Trophoblast cell (in vitro differentiated cells and primary cell): Measurements from ENCODE around the gene PLK5.

ENCODE experiments used
- DNase-seq, 2 donors: peaks; one replicate each; pipeline ENCODE4 v3.0.0-alpha.2; 2016
- H2AFZ ChIP-seq: 2 replicates; pipeline ENCODE4 v1.6.1; 2013; ENCODE audit warnings: low read length, moderate library complexity, mild to moderate bottlenecking; ENCODE audit not compliant: insufficient read depth, poor library complexity
- H2AK5ac ChIP-seq: 2 replicates; pipeline ENCODE4 v1.6.1; 2013; ENCODE audit warnings: mild to moderate bottlenecking, low read length
- H2BK120ac ChIP-seq: 2 replicates; pipeline ENCODE4 v1.6.1; 2013; ENCODE audit warnings: low read length, mild to moderate bottlenecking, moderate library complexity; ENCODE audit not compliant: insufficient read depth, poor library complexity
- H2BK12ac ChIP-seq: 2 replicates; pipeline ENCODE4 v1.6.1; 2013; ENCODE audit warnings: mild to moderate bottlenecking, low read length, moderate library complexity
- H2BK5ac ChIP-seq: 2 replicates; pipeline ENCODE4 v1.6.1; 2013; ENCODE audit warnings: low read length, low read depth, moderate library complexity, mild to moderate bottlenecking; ENCODE audit not compliant: poor library complexity
- H3K14ac ChIP-seq: 2 replicates; pipeline ENCODE4 v1.6.1; 2013; ENCODE audit warnings: mild to moderate bottlenecking, low read length
- H3K18ac ChIP-seq: 2 replicates; pipeline ENCODE4 v1.6.1; 2013; ENCODE audit warnings: mild to moderate bottlenecking, low read length
- H3K23ac ChIP-seq: 2 replicates; pipeline ENCODE4 v1.6.1; 2013; ENCODE audit warnings: low read length
- H3K27ac ChIP-seq: 2 replicates; pipeline ENCODE4 v1.5.1; 2013; ENCODE audit warnings: low read depth, mild to moderate bottlenecking, inconsistent platforms, low read length, moderate library complexity
- H3K27me3 ChIP-seq: 2 replicates; pipeline ENCODE4 v1.6.1; 2013; ENCODE audit warnings: inconsistent platforms, mild to moderate bottlenecking, low read length, moderate library complexity; ENCODE audit not compliant: insufficient read depth
- H3K36me3 ChIP-seq, 2 experiments: 1 replicate in 1 of 2; 2 replicates in 1 of 2; pipeline ENCODE4 v1.6.1; 2013; ENCODE audit warnings: low read length in 2 of 2, mild to moderate bottlenecking in 2 of 2, moderate library complexity in 1 of 2; ENCODE audit not compliant: insufficient read depth in 2 of 2, control insufficient read depth in 1 of 2
- H3K4ac ChIP-seq: 2 replicates; pipeline ENCODE4 v1.6.1; 2013; ENCODE audit warnings: low read depth, mild to moderate bottlenecking, low read length, moderate library complexity
- H3K4me1 ChIP-seq, 2 experiments: 1 replicate in 1 of 2; 2 replicates in 1 of 2; pipeline ENCODE4 v1.6.1; 2013; ENCODE audit warnings: low read length in 2 of 2, mild to moderate bottlenecking in 2 of 2, moderate library complexity in 1 of 2; ENCODE audit not compliant: insufficient read depth in 2 of 2, control insufficient read depth in 1 of 2
- H3K4me2 ChIP-seq: 2 replicates; pipeline ENCODE4 v1.6.1; 2013; ENCODE audit warnings: inconsistent platforms, mild to moderate bottlenecking, low read length, moderate library complexity
- H3K4me3 ChIP-seq: 2 replicates; pipeline ENCODE4 v1.5.1; 2013; ENCODE audit warnings: mild to moderate bottlenecking, low read depth, low read length, inconsistent platforms
- H3K79me1 ChIP-seq: one replicate; pipeline ENCODE4 v1.6.1; 2013; ENCODE audit warnings: low read length
- H3K79me2 ChIP-seq: 2 replicates; pipeline ENCODE4 v1.6.1; 2013; ENCODE audit warnings: low read length, mild to moderate bottlenecking; ENCODE audit not compliant: control insufficient read depth, insufficient read depth, poor library complexity
- H3K9ac ChIP-seq: 2 replicates; pipeline ENCODE4 v1.6.1; 2013; ENCODE audit warnings: mild to moderate bottlenecking, low read length
- H3K9me3 ChIP-seq: 2 replicates; pipeline ENCODE4 v1.6.1; 2013; ENCODE audit warnings: low read depth, mild to moderate bottlenecking, control low read depth, inconsistent platforms, low read length; ENCODE audit not compliant: insufficient read depth
- H4K12ac ChIP-seq: 2 replicates; pipeline ENCODE4 v1.6.1; 2013; ENCODE audit warnings: low read depth, mild to moderate bottlenecking, low read length, moderate library complexity
- H4K8ac ChIP-seq: 2 replicates; pipeline ENCODE4 v1.6.1; 2013; ENCODE audit warnings: low read depth, mild to moderate bottlenecking, low read length, moderate library complexity
- H4K91ac ChIP-seq: one replicate; pipeline ENCODE4 v1.6.1; 2013; ENCODE audit warnings: low read depth, mild to moderate bottlenecking, low read length, moderate library complexity
- WGBS: extraction: QIAGEN DNeasy Blood & Tissue Kit; methylation state at CpG from one replicate; pipeline ENCODE4 v1.1.7; 2013; ENCODE audit warnings: missing lambda C conversion rate; ENCODE audit not compliant: insufficient read length, insufficient coverage; ENCODE audit errors: extremely low coverage; 5-methylcytosine and 5-hydroxymethylcytosine counted together

Gene PLK5

GRCh38 chr19:1570836-1571235 lies 47.0 kb downstream of the PLK5 start:
- Histone ChIP-seq H4K91ac (no peak overlapping the region), H3K4me1 (peaks cover 5 to 6% of the 10 kb centered on the region in 2 experiments), H3K23ac (no peak overlapping the region), H4K12ac (no peak overlapping the region), H2BK5ac (no peak overlapping the region), H3K27me3 (peaks cover 2% of the 10 kb centered on the region), H3K79me2 (peaks cover 15% of the 10 kb centered on the region), H3K36me3 (peaks cover 6 to 7% of the 10 kb centered on the region in 2 experiments), H3K9ac (no peak overlapping the region), H3K79me1 (peaks cover 14% of the 10 kb centered on the region), H2BK120ac (no peak overlapping the region), H3K4me3 (no peak overlapping the region), H3K4ac (no peak overlapping the region), H3K4me2 (no peak overlapping the region), H3K14ac (no peak overlapping the region), H3K9me3 (peaks cover 3% of the 10 kb centered on the region), H2AK5ac (no peak overlapping the region), H2AFZ (no peak overlapping the region), H2BK12ac (no peak overlapping the region), H3K27ac (no peak overlapping the region), H3K18ac (no peak overlapping the region), H4K8ac (no peak overlapping the region)
- no peak for DNase-seq
- no CpG with 5 or more reads among the region's 13 CpGs for WGBS

- Histone ChIP-seq H3K36me3 (peaks cover 6% of the 10 kb centered on the region in 2 experiments), H3K79me2 (peaks cover 10% of the 10 kb centered on the region), H4K12ac (no peak overlapping the region), H3K9me3 (peaks cover 3% of the 10 kb centered on the region), H3K14ac (no peak overlapping the region), H2BK5ac (no peak overlapping the region), H2BK12ac (no peak overlapping the region), H3K27ac (no peak overlapping the region), H2AK5ac (no peak overlapping the region), H4K91ac (no peak overlapping the region), H3K23ac (no peak overlapping the region), H4K8ac (no peak overlapping the region), H3K9ac (no peak overlapping the region), H3K18ac (no peak overlapping the region), H3K27me3 (peaks cover 2% of the 10 kb centered on the region), H3K4me3 (no peak overlapping the region), H3K79me1 (peaks cover 9% of the 10 kb centered on the region), H3K4ac (no peak overlapping the region), H2AFZ (no peak overlapping the region), H3K4me1 (peaks cover 3% of the 10 kb centered on the region in 2 experiments), H2BK120ac (no peak overlapping the region), H3K4me2 (no peak overlapping the region)
- no CpG with 5 or more reads among the region's 12 CpGs for WGBS
- no peak for DNase-seq
Measured at GRCh38 chr19:1571358-1571757, 47.5 kb downstream of the PLK5 start.

- H3K79me2 ChIP-seq, result no peaks in the 10 kb centered on the region
- no peak overlapping the region for H4K91ac ChIP-seq
- H3K4me3 ChIP-seq, result no peak overlapping the region
- WGBS, result no CpG with 5 or more reads among the region's 9 CpGs
- H3K18ac ChIP-seq, result no peak overlapping the region
- no peak overlapping the region for H2BK12ac ChIP-seq
- no peak overlapping the region for H2BK120ac ChIP-seq
- no peak overlapping the region for H3K23ac ChIP-seq
- peaks cover 3% of the 10 kb centered on the region for H3K9me3 ChIP-seq
- H2AFZ ChIP-seq, result no peak overlapping the region
- H2BK5ac ChIP-seq, result no peak overlapping the region
- H4K8ac ChIP-seq, result no peak overlapping the region
- peaks cover 3% of the 10 kb centered on the region in 2 experiments for H3K4me1 ChIP-seq
- no peaks in the 10 kb centered on the region for H3K79me1 ChIP-seq
- no peak overlapping the region for H3K4ac ChIP-seq
- peaks cover 2% of the 10 kb centered on the region for H3K27me3 ChIP-seq
- H4K12ac ChIP-seq, result no peak overlapping the region
- peak; percentile 86 to 91 for DNase-seq
- H2AK5ac ChIP-seq, result no peak overlapping the region
- no peak overlapping the region for H3K4me2 ChIP-seq
- H3K27ac ChIP-seq, result peak overlapping the region; percentile 6
- H3K14ac ChIP-seq, result no peak overlapping the region
- no peak overlapping the region for H3K9ac ChIP-seq
- peaks cover 20 to 21% of the 10 kb centered on the region in 2 experiments for H3K36me3 ChIP-seq
Measured at GRCh38 chr19:1572795-1573194, 48.9 kb downstream of the PLK5 start.

- Histone ChIP-seq H3K79me2 (no peaks in the 10 kb centered on the region), H3K9me3 (no peaks in the 10 kb centered on the region), H3K4me1 (no peaks in the 10 kb centered on the region), H3K14ac (no peak overlapping the region), H2BK5ac (no peak overlapping the region), H4K8ac (no peak overlapping the region), H4K12ac (no peak overlapping the region), H2BK12ac (no peak overlapping the region), H3K18ac (no peak overlapping the region), H3K27me3 (no peaks in the 10 kb centered on the region), H3K4me2 (no peak overlapping the region), H3K79me1 (no peaks in the 10 kb centered on the region), H2AFZ (no peak overlapping the region), H3K23ac (no peak overlapping the region), H3K27ac (no peak overlapping the region), H2BK120ac (no peak overlapping the region), H3K9ac (no peak overlapping the region), H4K91ac (no peak overlapping the region), H3K4ac (no peak overlapping the region), H3K36me3 (peaks cover 35 to 36% of the 10 kb centered on the region in 2 experiments), H3K4me3 (no peak overlapping the region), H2AK5ac (no peak overlapping the region)
- no peak for DNase-seq
- no CpG with 5 or more reads among the region's 34 CpGs for WGBS
Measured at GRCh38 chr19:1574354-1575136, 50.7 kb downstream of the PLK5 start.
